ENCODE measurements around the gene PCGF3.
"Not testable (repeated sequence)": the region's sequence is repeated elsewhere in the genome, so short reads cannot be mapped to it uniquely, and the experiment has no call there.

The PCGF3 gene

GRCh38 chr4:683982-684622 lies 21.5 kb upstream of the PCGF3 start:
- DNase-seq: peak; percentile 24 to 53

- no peak for DNase-seq
Measured at GRCh38 chr4:684623-685327, 20.9 kb upstream of the PCGF3 start.

DNA sequence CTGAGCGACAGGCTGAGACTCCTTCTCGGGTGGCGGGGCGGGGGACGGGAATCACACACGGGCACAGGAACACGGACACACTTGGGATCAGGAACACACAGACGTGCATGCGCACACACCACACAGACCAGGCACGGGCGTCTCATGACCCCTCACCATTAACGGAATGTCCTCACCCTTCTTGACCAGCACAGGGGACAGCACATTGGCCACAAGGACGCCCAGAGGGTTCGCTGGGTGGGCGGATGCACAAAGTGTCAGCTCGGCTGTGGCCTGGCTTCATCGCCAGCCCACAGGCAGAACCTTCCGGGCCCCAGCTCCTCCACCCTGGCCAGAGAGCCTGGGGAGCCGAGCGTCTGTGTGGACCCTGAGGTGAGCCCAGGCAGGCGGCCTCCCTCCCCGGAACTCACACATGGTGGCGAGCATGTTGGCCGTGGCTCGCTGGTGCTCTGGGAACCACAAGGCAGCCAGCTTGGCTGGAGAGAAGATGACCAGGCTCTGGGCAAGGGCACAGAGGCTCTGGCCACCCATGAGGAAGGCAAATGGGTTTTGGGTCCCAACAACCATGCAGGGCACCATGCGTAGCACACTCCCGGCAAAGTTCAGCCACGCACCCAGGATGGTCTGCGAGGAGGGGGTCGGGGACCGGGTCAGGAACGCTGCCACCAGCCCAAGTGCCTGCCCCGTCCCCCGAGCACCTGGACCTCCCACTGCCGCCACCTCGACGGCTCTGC lies 19.8 kb upstream of the PCGF3 start:
- DNase-seq: no peak

DNA sequence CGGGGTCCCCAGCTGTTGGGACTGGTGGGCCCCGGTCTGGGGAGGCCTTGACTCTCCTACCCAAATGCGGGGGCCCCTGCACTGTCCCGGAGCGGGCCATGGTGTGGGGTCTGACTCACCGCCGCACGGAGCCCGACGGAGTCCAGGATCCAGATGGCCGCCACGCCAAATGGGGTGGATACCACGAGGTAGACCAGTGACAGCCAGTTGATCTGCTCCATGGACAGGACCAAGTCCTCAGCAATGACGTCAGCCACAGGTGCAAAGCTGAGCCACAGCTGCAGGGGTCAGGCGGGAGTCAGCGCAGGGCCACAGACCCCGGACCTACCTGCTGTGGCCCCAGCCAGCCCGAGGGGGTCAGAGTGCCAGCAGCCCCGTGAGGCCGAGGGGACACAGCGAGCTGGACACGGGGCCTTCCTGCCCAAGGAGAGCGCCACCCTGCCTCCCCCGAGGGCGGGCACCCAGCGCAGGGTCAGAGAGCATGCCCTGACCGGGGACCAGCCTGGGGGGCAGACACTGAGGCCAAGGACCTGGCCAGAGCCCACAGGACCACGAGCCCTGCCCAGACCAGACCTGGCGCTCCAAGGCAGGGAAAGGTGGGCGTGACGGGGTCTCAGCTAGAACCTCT lies 19.1 kb upstream of the PCGF3 start:
- no peak for DNase-seq

DNA sequence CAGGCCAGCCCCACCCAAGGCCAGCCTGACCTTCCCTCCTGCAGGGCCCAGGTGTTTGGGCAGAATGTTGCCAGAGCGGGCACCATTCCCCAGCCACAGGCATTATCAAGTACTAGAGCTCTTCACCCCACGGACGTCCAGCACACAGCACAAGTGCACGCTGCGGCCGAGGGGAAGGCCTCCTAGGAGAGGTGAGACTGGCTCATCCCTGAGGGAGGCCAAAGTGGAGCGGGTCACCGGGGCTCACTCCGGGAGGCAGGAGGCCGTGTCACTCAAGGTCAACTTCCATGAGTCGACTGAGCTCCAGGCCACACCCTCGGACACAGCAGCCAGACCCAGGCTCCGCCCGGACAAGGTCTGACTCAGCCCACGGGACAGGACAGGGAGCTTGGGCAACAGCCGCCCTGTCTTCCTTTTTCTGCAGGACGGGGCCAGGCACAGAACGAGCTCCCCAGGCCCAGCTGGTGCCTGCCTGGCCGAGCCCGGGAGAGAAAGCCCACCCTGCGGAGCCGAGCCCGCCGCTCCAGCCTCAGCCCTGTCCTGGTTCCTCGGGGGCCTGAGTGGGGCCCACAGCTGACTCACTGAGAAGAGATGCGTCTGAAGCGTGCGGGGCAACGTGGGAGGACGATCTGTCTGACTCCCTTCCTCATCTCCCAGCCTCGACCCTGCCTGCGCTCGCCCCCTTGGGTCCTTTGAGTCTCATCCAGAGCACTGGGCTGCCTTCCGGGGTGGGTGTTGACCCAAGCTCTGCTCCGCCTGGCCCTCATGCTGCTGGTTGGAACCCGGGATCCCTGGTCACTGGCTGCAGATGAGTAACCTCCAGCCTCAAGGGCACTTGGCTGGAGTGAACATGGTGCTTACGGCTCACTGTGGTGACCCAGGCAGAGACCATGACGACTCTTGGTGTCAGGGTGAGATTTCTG lies 18.3 kb upstream of the PCGF3 start:
- DNase-seq: no peak

DNA sequence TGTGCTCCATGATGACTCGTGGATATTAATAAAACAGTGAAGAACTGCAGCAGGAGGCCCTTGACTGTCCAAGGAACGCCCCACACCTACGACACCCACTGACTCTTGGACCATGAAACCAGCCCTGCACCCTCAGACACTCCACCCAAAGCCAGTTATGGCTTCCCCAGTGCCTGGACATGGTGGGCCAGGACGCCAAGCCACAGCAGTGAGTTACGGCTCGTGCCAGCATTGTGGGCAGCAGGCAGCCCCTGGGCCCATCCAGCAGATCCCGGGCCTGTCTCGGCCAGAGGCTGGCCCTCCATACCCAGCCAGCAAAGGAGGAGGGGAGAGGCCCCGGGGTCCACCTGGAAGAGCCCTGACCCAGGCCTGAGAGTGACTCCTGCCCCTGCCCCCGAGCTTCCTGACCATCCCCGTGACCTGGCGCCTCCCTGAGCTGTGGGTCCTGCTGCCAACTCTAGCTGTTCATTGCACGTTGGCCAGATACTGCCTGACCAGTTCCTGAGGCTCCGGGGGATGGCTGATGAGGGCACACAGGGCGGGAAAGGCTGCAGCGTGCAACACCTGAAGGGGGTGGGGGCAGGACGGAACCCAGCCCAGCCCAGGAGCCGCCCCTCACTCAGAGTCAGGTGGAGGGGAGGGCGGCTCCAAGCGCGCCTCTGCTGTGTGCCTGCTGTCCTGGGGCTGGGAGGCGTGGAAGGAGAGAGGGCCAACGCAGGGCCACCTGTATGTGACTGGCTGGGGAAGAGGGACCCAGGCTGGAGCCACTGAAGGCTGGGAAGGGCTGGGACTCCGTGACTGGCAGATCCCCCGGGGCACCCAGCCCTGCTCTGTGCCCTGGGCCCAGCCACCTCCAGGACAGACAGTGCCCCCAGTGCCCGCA lies 17.4 kb upstream of the PCGF3 start:
- no peak for DNase-seq

- no peak for DNase-seq
Measured at GRCh38 chr4:688854-689681, 16.6 kb upstream of the PCGF3 start, which contains the start of gene SLC49A3. TSS of gene SLC49A3 (minus strand) at chr4:689151. CDS start at chr4:689127, 24 bp downstream.

- no peak for DNase-seq
Measured at GRCh38 chr4:689723-690122, 15.9 kb upstream of the PCGF3 start.

- DNase-seq: no peak
Measured at GRCh38 chr4:692771-693554, 12.7 kb upstream of the PCGF3 start.

DNA sequence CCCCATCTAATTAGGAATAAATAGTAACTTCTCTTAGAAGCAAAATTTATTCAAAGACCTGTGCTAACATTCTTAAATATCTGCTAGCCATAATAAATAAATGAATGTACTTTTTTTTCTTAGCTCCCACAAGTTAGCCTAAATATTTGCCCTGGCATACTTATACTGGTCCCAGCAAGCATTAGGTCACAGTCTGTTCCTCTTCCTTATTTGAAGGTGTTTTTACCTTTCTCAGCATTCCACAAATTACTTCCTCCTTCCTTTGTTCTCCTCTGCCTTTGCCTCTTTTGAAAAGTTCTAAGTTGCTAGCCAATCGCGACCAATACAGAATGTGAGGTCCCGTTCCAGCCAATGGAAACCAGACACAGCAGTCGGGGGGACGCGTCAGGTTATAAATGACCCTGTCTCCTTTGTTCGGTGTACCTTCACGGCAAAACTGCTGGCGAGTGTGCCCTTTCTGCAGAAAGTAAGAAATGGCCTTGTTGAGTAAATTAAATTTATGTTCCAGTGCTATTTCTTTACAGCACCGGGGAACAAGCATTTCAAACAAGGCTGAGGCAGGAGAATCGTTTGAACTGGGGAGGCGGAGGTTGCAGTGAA lies 11.2 kb upstream of the PCGF3 start:
- DNase-seq: not testable (repeated sequence)

DNA sequence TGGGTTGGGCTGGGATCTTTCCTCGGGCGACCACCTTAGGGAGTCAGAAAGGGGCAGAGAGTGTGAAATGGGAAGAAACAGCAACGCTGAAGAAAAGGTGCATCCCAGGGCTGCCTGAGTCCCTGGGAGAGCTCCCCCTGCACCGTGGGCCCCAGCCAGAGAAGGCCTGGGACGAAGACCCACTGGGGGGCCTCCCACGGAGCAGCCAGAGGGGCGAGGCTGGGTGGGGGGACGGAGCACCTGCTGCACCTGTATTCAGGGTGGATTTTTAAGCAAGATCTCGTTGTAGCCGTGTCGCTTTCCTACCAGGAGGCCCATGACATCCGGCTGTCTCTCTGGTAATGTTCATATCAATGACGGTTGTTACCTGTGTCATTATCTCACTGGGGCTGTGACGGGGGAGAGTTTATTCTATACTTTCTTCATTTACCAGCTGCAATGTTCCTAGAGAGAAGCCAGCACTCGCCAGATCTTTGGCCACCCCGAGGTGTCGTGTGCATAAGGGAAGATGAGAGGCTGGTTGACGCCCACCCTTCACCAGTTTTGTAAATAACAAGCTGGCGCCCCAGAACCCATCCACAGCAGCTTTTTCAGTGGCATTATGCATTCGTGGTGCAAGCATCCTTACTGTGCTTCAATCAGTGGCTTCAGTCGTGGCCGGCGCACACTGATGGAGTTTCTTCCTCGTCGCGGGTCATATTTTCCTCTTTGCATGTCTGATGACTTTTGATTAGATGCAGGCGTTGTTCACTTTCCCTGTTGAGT lies 5.6 kb upstream of the PCGF3 start:
- no peak for DNase-seq

DNA sequence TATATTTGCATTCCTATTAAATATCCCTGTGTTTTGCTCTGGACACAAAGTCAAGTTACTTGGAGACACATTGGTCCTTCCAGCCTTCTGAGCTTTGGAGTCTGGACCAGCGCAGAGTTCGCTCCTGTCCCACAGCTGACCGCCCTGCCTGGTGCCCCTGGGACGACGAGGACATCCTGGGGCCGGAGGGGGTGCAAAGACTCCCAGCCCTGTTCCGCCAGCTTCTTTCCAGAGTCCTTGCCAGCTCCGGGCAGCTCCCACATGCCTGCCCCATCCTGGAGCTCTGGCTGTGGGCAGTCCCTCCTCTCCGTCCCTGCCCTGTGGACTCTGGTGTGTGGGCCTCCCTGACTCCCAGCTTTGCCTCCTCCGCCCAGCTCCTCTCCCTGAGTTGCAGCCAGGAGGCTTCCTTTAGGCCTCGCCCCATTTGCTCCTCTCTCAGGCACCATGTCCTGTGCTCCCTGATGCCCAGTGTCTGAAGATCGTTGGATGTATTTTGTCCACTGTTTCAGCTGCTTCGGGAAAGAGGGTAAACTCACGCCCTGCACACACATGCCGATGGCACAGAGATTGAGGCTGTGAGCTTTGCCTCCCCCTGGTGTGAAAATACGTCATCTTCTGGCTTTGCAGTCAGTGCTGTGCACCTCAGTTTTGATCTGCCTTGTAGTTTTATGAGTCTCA lies 4.9 kb upstream of the PCGF3 start:
- DNase-seq: no peak

- no peak for DNase-seq
Measured at GRCh38 chr4:702618-703048, 3.0 kb upstream of the PCGF3 start.

DNA sequence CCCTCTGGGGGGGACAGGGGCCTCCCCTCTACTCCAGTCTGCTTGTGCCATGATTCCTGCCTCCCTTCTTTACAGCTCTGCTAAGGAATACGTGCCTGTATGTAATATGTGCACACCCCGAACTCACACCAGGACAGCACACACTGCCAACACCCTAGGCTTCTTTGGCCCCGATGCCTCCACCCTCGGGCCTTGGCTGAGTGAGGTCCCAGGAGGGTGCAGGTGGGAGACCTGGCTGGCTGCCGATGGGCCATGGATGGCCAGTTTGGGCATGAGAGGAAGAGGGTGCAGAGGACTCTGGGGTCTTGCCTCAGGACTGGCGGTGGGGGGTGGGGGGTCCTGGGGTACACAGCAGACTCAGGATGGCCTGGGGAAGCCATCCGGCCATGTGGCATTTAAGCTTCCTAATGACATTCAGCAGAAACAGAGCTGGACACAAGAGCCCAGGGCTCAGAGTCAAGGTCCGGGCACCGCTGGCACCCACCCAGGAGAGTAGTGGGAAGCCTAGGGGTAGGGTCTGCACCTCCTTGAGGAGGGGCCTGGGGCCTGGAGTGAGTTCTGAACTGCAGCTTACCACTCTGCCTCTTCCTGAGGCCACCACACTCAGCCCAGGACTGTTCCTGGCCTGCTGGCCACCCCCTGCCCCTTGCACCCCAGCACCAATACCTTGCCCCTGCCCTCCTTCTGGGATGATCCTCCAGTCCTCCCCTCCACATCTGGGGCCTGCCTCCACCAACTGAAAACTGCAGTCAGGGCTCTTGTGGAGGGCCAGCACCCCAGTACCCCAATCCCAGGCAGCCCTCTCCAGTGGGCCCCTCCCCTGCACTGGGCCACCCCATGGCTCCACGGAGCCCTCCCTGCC lies 2.1 kb upstream of the PCGF3 start:
- DNase-seq: no peak

- DNase-seq: no peak
Measured at GRCh38 chr4:704198-704891, 1.3 kb upstream of the PCGF3 start.

GRCh38 chr4:704971-705277 lies 708 bp upstream of the PCGF3 start:
- DNase-seq: no peak
